ENCODE results near the gene SPRED2. TPM values are rescaled to one million over a fixed set of nuclear protein-coding genes. Genes with fewer than 3 reads are reported as not detected.

SPRED2 gene, protein sequence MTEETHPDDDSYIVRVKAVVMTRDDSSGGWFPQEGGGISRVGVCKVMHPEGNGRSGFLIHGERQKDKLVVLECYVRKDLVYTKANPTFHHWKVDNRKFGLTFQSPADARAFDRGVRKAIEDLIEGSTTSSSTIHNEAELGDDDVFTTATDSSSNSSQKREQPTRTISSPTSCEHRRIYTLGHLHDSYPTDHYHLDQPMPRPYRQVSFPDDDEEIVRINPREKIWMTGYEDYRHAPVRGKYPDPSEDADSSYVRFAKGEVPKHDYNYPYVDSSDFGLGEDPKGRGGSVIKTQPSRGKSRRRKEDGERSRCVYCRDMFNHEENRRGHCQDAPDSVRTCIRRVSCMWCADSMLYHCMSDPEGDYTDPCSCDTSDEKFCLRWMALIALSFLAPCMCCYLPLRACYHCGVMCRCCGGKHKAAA
- total RNA-seq, result 1.6 and 2.2 TPM in 2 replicates

DNA sequence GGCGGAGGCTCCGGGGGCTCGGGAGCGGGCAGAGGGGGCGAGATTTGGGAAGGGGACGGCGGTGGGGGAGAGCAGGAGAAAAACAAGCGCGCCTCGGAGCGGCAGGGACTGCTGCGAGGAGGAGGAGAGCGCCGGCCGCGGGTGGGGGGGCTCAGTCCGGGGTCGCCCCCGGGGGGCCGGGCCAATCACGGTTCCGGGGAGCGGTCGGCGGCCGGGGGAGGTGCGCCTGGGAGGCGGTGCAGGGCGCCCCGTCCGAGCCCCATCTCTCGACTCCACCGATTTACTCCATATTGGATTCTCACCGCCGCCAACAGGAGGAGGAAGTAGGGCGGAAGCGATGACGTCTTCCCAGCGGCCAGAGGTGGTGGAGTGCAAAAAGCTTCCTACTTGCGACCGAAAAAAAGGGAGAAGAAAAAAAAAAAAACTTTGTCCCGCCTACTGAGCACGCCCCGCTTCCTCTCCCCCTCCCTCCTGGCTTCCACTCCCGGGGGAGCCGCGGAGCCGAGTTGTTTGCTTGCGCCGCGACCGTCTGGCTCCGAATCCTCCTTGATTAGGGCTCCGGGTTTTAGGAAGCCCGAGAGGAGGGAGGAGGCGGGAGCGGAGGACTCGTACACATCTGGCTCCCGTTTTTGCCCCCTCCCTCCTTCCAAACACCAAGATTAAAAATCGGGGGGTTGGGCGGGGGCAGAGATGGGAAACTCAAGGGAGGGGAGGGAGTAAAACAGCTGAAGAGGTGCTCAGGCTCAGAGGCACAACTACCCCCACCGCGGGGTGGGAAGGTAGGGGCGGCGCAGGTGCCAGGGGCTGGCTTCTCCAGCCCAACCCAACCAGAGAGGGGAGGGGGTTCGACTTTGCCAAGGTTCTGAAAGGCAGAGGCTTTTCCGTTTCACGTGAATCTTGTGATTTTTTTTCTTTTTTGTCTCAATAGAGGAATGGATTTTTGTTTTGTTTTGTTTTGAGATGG is at the start of gene SPRED2:
SPRED2 (minus strand) TSS at position 373 of the 964 bp plus-strand sequence. CDS start 612 bp downstream, outside the sequence.
- DNase-seq (ENCODE audit: low read depth, low spot score), result peak; percentile 75

DNA sequence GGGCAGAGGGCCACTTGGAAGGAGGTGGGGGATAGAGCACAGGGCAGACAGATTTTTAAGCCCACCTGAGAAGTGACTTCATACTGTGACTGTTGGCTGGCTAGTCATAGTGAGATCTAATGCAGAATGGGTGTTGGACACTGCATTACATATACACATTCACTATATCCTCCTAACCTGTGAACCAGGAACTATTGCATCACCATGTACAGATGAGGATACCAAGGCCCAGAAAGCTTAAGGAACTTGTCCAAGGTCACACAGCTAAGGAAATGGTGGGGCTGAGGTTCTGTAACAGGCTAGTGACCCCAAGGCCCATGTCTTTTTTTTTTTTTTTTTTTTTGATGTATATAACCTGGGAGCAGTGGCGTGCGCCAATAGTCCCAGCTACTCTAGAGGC is 49.6 kb upstream of the SPRED2 start:
- DNase-seq (ENCODE audit: low read depth, low spot score), result no peak

DNA sequence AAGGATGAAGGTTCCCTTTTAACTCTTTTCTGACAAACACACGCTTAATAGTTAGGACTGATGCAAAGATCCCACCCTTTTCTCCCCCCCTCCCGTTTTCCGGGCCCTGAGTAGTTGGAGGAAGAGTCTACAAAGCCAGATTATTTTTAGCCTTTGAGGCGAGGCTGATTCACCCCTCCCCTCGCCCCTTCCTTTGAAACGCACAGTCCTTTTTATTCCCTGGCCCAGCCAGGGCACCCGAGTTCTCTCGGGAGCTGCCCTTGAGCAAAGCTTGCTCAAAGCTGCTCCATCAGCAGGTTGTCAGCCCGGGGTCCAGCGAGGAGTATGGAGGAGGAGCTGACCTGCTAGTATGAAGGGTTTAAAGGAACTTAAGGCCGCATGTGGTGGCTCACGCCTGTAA is 47.1 kb upstream of the SPRED2 start:
- DNase-seq (ENCODE audit: low read depth, low spot score), result no peak

DNA sequence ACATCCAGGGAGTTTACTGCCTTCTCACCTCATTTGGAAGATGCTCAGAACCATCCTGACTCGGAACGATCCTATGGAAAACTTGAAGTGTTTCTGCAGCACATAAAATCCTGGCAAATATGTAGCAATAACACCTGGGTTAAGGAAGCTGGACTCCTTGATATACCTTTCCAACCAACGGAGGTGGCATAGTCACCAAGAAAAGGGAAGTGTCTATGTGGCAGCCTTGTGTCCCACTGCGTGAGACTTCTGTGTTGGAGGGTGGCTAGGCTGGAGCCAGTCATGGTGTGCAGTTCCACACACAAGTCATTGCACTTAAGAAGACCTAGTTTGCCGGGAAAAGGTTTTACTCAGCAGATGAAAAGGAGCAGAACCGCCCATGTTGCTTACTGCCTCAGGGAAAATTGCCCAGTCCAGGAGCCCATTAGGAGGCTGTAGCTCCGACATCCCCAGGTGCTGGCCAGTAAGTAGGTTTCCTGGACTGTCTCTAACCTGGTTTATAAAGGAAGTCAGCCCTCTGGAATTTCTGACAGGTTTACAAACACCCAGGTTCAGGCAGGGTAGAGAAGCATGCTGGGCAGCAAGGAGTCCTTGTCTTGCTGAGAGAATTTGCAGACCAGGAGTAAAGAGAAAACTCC is 46.2 kb upstream of the SPRED2 start:
- no peak for DNase-seq (ENCODE audit: low read depth, low spot score)

DNA sequence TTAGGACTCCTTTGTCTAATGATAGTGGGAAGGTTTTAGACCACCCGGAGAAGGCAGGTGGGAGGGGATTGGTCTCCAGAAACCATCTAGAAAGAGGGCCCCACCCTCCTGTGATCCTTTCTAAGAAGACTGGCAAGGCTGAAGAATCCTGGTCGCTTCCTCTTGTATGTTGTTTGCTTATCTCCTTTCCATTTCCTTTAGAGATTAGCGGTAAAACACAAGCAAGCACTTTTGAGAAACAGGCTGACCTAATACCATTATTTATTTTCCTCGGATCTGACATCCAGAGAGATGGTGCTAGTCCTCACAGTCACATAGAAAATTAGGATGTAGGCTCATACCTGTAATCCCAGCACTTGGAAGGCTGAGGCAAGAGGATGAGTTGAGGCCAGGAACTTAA is 45.2 kb upstream of the SPRED2 start:
- DNase-seq (ENCODE audit: low read depth, low spot score), result no peak

DNA sequence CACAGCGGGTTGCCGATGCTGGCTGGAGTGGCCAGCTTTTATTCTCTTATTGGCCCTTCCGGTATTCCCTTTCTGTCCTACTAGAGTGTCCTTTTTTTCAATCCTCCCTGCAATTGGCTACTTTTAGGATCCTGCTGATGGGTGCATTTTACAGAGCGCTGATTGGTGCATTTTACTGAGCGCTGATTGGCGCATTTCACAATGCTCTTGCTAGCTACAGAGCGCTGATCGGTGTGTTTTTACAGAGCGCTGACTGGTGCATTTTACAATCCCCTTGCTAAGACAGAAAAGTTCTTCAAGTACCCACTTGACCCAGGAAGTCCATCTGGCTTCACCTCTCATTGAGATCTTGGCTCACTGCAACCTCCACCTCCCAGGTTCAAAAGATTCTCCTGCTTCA is 44.4 kb upstream of the SPRED2 start:
- no peak for DNase-seq (ENCODE audit: low read depth, low spot score)

DNA sequence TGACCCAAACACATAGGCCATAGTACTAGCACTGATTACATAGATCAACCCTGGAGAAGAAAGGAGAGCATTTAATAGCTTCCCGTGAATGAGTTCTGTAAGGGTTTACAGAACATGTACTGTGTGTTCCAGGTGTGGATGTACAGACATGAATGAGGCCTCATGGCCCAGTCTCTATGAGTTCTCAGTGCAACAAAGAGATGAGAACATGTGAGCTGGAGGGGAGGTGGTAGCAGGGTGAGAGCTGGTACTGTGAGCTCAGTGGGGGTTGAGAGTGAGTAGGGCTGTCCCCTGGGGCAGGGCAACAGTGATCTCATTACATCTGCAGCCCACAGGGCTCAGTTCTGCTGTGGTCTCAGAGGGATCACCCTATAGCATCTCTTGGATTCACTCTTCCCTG is 42.6 kb upstream of the SPRED2 start:
- DNase-seq (ENCODE audit: low read depth, low spot score), result no peak

DNA sequence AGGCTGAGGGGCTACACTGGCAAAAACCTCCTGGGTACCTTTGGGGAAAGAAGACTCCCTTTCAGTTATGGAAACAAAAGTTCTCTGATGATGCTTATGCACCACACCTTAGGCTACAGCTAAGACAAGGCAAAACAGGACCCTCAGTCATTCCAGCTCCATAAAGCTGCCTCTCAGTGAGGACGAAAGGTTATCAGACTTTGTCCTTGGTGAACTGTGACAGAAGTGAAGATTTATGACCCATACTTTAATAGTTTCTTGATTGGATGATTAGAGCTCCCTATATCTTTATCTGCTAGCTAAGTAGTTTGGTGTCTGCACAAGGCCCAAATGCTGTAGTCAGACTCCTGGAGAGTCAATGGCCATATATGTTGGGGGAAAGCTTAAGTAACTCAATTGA is 40.6 kb upstream of the SPRED2 start:
- DNase-seq (ENCODE audit: low read depth, low spot score), result no peak

DNA sequence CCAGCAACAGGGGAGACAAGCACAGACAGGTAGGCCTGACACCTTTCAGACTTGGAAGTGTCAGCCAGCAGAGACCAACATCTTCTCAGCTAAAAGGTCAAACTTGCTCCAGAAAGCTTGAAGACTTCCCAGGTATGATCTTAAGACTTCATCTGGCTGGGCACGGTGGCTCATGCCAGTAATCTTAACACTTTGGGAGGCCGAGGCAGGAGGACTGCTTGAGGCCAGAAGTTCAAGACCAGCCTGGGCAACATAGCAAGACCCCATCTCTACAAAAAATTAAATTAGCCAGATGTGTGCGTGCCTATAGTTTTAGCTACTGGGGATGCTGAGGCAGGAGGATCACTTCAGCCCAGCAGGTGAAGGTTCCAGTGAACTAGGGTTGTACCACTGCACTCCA is 39.0 kb upstream of the SPRED2 start:
- no peak for DNase-seq (ENCODE audit: low read depth, low spot score)

DNA sequence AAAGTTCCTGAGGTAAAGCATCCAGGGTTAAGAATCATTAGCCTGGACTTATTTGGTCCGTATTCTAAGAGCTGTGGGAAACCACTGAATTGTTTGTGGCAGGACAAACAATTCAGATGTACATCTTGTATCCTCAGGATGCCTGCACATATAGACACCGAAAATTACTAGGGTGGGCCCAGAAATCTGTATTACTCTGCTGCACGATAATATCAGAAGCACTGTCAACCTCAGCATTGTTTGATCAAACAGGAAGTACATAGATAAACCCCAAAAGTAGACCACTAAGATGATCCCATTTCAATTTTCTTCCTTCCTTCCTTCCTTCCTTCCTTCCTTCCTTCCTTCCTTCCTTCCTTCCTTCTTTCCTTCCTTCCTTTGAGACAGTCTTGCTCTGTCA is 34.2 kb upstream of the SPRED2 start:
- no peak for DNase-seq (ENCODE audit: low read depth, low spot score)

DNA sequence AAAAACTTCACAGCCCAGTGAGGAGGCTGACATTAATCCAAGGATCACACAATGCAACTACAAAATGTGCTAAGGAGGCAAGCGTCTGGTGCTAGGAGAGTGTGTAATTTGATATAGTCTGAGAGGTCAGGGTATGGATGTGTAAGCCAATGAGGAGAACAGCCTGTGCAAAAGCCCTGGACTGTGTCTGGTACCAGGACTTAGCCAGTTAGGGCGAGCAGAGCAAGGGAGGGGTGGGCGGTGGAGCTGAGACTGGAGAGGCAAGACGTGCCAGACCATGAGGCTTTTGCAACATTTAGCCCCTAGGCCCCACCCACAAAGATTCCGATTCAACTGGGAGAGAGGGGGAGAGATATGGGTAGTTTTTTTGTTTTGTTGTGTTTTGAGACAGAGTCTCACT is 33.5 kb upstream of the SPRED2 start:
- no peak for DNase-seq (ENCODE audit: low read depth, low spot score)

DNA sequence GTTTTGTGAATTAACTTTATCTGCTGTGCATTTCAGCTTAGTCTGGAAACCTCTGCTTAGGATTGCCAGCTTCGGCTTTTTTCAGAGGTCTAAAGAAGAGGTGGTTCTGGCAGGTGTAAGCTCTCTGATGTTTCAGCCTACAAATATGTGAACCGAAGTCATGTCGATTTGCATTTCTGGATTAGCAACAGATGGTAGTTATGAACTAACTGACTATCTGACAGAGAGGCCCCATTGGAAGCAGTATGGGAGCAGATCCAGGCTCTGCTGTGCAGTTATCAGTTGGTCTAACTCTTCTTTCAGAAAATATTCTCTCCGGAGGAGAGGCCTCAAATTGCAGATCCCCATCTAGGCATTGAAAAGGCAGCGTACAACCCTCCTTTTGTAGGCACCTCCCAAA is 32.7 kb upstream of the SPRED2 start:
- DNase-seq (ENCODE audit: low read depth, low spot score), result no peak

DNA sequence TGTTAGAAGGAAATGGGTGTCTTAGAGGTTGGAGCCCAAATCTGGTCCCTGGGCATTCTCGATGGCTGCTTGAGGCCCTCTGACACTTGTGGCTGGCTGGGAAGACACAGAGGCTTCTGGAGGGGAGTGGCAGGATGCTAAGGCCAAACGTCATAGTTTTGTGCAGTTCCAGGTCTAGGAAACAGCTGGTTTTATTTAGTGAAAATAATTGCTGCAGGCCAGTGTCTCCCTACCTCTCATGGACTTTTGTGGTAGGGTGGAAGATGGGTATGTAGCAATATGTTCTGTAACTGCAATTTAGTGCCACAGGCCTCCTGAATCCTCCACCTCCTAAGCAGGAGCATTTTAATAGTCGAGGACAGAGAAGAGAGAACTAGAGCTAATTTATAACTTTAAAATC is 32.2 kb upstream of the SPRED2 start:
- DNase-seq (ENCODE audit: low read depth, low spot score), result no peak

DNA sequence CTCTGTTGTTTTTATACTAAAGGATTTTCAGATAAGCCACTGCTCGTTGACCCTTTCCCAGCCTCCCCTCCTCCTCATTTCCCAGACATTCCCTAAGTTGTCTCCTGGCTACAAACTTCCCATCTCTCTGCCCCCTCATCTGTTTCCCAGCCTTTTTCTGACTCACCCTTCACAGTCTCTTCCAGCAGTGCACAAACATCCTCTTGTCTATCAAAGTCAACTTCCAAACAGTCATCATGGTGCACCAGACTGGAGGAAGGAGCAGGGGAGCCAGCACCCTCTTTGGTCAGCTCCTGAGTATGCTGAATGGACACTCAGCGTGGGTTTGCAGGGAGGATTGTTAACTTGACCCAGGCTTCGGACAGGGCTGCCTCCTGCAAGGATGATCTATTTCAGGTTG is 26.6 kb upstream of the SPRED2 start:
- no peak for DNase-seq (ENCODE audit: low read depth, low spot score)

DNA sequence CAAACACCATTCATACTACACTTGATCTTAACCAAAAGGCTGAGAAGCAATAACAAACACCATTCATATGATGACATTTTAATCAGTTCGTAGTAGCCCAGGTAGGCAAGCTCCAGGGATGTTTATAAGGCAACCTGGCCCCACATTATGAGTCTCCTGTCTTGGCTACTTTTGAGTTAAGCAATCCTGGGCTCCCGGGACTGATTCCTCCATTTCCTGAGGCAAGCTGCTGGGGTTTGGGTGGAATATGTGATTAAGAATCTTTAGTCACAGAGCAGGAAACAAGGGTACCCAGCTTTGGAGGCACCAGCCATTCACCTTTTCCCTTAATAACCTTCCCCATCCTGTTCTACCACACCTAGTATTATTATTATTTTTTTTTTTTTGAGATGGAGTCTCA is 24.5 kb upstream of the SPRED2 start:
- DNase-seq (ENCODE audit: low read depth, low spot score), result no peak

DNA sequence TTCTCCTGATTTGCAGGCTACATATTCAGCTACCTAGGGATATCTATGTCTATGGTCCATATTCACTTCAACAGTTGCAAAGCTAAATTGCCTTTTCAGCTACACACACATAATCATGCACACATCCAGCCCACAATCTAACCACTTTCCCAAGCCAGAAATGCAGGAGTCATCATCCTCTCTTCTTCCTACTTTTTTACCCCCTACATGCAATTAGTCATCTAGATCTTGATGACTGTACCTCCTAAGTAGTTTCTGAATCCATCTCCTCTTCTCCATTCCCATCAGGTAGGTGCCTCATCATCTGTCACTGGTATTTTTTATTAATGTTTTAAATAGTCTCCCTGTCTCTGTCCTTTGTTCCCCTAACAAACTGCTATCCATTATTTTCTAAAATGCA is 23.7 kb upstream of the SPRED2 start:
- no peak for DNase-seq (ENCODE audit: low read depth, low spot score)

DNA sequence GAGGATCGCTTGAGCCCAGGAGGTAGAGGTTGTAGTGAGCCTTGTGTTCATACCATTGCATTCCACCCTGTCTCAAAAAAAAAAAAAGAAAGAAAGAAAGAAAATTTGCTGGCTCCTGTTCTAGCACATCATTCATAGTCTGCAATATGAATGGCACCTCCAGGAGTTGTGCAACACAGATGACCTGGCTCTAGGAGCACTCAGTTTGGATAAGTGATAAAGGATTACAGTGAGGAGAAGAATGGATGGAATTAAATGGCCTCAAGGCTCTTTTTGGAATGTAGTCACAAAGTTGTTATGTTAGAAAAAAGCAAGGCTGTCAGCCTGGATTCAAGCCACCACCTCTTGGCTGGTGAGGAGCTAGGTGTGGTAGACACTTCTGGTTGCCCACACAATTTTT is 21.5 kb upstream of the SPRED2 start:
- DNase-seq (ENCODE audit: low read depth, low spot score), result no peak

DNA sequence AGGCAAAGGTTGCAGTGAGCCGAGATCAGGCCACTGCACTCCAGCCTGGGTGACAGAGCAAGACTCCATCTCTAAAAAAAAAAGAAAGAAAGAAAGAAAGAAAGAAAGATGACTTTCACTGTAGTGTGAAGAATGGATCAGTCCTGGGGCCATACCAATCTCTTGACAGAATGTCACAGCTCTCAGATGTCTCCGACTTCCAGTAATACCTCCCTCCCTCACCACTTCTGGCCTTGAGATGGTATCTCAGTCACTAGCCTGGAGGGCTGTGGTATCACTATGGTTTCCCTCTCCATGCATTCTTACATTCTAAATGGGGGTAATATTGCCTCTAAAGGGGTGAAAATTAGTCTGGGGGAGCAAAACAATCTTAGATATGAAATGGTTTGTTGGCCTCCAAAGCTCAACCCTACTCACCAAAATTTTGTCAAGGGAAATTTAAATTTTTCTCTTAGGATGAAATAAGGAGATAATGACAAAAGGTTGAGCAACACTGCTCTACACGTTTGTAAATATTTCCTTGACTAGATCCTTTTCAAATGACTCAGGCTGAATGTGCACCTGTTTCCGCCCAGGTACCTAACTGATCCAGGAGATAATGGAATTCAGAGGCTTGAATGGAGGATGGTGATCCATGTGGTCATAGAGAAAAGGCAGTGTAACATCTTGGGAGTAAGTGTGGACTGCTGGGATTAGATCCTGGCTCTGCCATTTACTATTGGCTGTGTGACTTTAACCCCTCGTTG is 19.9 kb upstream of the SPRED2 start:
- DNase-seq (ENCODE audit: low read depth, low spot score), result no peak

DNA sequence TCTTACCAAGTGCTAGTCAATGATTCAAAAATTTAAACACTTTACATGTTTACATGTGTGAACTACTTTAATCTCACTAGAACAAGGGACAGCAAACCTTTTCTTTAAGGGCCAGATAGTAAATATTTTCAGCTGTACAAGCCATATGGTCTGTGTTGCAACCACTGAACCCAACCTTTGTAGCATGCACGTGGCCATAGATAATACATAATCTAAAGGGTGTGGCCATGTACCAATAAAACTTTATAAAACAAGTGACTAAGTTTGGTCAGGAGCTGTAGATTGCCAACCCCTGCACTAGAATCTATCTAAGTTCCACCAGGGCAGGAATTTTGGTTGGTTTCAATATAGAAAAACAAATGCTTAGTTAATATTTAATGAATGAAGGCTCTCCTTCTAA is 18.4 kb upstream of the SPRED2 start:
- DNase-seq (ENCODE audit: low read depth, low spot score), result no peak

DNA sequence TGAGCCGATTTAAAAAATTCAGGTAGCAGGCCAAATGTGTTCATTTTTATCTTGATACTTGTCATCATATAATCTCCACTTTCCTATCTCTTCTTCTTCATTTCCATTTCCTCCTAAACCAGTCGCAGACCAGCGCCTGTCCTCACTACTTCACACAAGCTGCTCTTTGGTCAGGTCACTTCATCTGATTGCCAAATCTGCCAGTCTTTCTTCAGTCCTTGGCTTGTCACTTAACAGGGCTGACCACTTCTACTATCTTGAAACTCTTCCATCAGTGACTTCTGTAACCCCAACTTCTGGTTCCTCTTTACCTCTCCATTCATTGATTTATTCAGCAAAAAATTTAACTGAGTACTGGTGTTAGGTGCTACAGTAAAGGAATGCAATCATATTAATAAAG is 18.0 kb upstream of the SPRED2 start:
- no peak for DNase-seq (ENCODE audit: low read depth, low spot score)

DNA sequence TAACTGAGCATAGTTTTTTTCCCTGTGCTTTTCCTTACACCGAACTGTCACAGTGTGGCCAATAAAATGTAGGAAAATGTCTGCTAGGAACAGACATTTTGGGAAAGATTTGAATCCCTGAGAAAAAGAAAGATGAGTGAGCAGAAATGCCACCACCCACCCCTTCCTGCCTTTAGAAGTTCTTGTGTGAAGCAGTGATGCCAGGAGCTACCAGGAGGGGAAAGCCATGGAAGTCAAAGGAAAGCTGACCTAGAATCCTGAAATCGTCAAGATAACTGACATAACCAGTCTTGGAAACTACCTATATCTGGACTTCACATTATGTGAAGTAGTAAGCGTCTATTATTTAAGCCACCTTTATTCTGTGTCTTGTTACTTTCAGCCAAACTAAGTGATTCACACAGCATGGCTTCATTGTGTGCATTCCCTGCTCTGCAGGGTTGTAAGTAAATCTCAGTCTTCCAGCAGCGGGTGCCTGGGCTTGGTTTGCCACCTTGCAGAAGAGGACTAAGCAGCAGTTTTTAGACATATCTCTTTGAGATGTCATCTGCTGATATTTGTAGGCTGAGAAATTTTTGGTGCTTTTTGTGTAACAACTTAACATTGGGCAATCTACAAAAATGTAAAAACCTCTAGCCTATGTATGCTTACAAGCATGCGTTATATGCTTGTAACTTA is 11.2 kb upstream of the SPRED2 start:
- DNase-seq (ENCODE audit: low read depth, low spot score), result no peak
